ENCODE measurements around the gene CHL1.
A peak's percentile ranks its signal among the peaks of the same experiment; 100 is the strongest.

The CHL1 gene

GRCh38 chr3:173886-174285 lies 22.7 kb upstream of the CHL1 start:
- Histone ChIP-seq H3K4me3 (ENCODE audit: low read length) (no peak overlapping the region), H3K4me1 (ENCODE audit: control insufficient read depth, low read depth, low read length) (no peaks in the 10 kb centered on the region), H3K36me3 (ENCODE audit: control insufficient read depth, insufficient read depth, low read length) (no peaks in the 10 kb centered on the region), H3K4me2 (ENCODE audit: low read length) (no peak overlapping the region), H3K56ac (ENCODE audit: low read length) (no peak overlapping the region), H2BK15ac (replicated peaks; ENCODE audit: low read depth) (no peak overlapping the region), H2BK5ac (ENCODE audit: low read length) (no peak overlapping the region), H3K27me3 (ENCODE audit: insufficient read depth, low read length, poor library complexity) (no peaks in the 10 kb centered on the region), H4K5ac (ENCODE audit: low read length) (no peak overlapping the region), H3K9ac (ENCODE audit: low read length) (no peak overlapping the region), H3K79me1 (ENCODE audit: low read length) (no peaks in the 10 kb centered on the region), H2AK5ac (ENCODE audit: low read length) (no peak overlapping the region), H4K8ac (ENCODE audit: low read depth, low read length) (no peak overlapping the region), H3K4ac (ENCODE audit: low read depth, low read length) (no peak overlapping the region), H3K23ac (ENCODE audit: low read length) (no peak overlapping the region), H2BK120ac (ENCODE audit: low read depth, low read length) (no peak overlapping the region), H3K18ac (ENCODE audit: low read length) (no peak overlapping the region), H3K79me2 (ENCODE audit: control insufficient read depth, insufficient read depth, low read length) (no peaks in the 10 kb centered on the region), H3K27ac (ENCODE audit: low read depth, low read length) (no peak overlapping the region)
- WGBS (ENCODE audit: extremely low coverage, insufficient coverage, low lambda C conversion rate) = no CpG with 5 or more reads among the region's 1 CpG
- no peak for DNase-seq

- Histone ChIP-seq H3K4me3 (ENCODE audit: low read length) (no peak overlapping the region), H2BK5ac (ENCODE audit: low read length) (no peak overlapping the region), H3K27me3 (ENCODE audit: insufficient read depth, low read length, poor library complexity) (no peaks in the 10 kb centered on the region), H4K5ac (ENCODE audit: low read length) (no peak overlapping the region), H3K4ac (ENCODE audit: low read depth, low read length) (no peak overlapping the region), H2AK5ac (ENCODE audit: low read length) (no peak overlapping the region), H3K18ac (ENCODE audit: low read length) (no peak overlapping the region), H2BK120ac (ENCODE audit: low read depth, low read length) (no peak overlapping the region), H3K79me1 (ENCODE audit: low read length) (no peaks in the 10 kb centered on the region), H3K56ac (ENCODE audit: low read length) (no peak overlapping the region), H3K9ac (ENCODE audit: low read length) (no peak overlapping the region), H3K23ac (ENCODE audit: low read length) (no peak overlapping the region), H3K79me2 (ENCODE audit: control insufficient read depth, insufficient read depth, low read length) (no peaks in the 10 kb centered on the region), H3K4me1 (ENCODE audit: control insufficient read depth, low read depth, low read length) (no peaks in the 10 kb centered on the region), H3K36me3 (ENCODE audit: control insufficient read depth, insufficient read depth, low read length) (no peaks in the 10 kb centered on the region), H4K8ac (ENCODE audit: low read depth, low read length) (no peak overlapping the region), H2BK15ac (replicated peaks; ENCODE audit: low read depth) (peak overlapping the region; percentile 19), H3K27ac (ENCODE audit: low read depth, low read length) (no peak overlapping the region), H3K4me2 (ENCODE audit: low read length) (no peak overlapping the region)
- no CpG with 5 or more reads among the region's 3 CpGs for WGBS (ENCODE audit: extremely low coverage, insufficient coverage, low lambda C conversion rate)
- DNase-seq = no peak
Observed at GRCh38 chr3:184976-185375, 11.6 kb upstream of the CHL1 start.

GRCh38 chr3:192215-192929 lies 4.2 kb upstream of the CHL1 start:
- no CpG with 5 or more reads among the region's 25 CpGs for WGBS (ENCODE audit: extremely low coverage, insufficient coverage, low lambda C conversion rate)
- Histone ChIP-seq H2BK120ac (ENCODE audit: low read depth, low read length) (no peak overlapping the region), H4K5ac (ENCODE audit: low read length) (no peak overlapping the region)

GRCh38 chr3:194001-194400 lies 2.6 kb upstream of the CHL1 start:
- no peak overlapping the region for H4K5ac ChIP-seq (ENCODE audit: low read length)
- no peak overlapping the region for H3K4me2 ChIP-seq (ENCODE audit: low read length)
- H3K79me2 ChIP-seq (ENCODE audit: control insufficient read depth, insufficient read depth, low read length) = peaks cover 3% of the 10 kb centered on the region
- H3K18ac ChIP-seq (ENCODE audit: low read length) = peak overlapping the region; percentile 47
- no peak overlapping the region for H3K4ac ChIP-seq (ENCODE audit: low read depth, low read length)
- no peak for DNase-seq
- H3K56ac ChIP-seq (ENCODE audit: low read length) = no peak overlapping the region
- H3K23ac ChIP-seq (ENCODE audit: low read length) = no peak overlapping the region
- H2AK5ac ChIP-seq (ENCODE audit: low read length) = no peak overlapping the region
- no peaks in the 10 kb centered on the region for H3K36me3 ChIP-seq (ENCODE audit: control insufficient read depth, insufficient read depth, low read length)
- H3K27ac ChIP-seq (ENCODE audit: low read depth, low read length) = peak overlapping the region; percentile 9
- H3K79me1 ChIP-seq (ENCODE audit: low read length) = no peaks in the 10 kb centered on the region
- H2BK5ac ChIP-seq (ENCODE audit: low read length) = no peak overlapping the region
- H2BK120ac ChIP-seq (ENCODE audit: low read depth, low read length) = no peak overlapping the region
- no peak overlapping the region for H3K4me3 ChIP-seq (ENCODE audit: low read length)
- WGBS (ENCODE audit: extremely low coverage, insufficient coverage, low lambda C conversion rate) = no CpG with 5 or more reads among the region's 2 CpGs
- H3K9ac ChIP-seq (ENCODE audit: low read length) = no peak overlapping the region
- no peaks in the 10 kb centered on the region for H3K27me3 ChIP-seq (ENCODE audit: insufficient read depth, low read length, poor library complexity)
- H3K4me1 ChIP-seq (ENCODE audit: control insufficient read depth, low read depth, low read length) = peaks cover 9% of the 10 kb centered on the region
- no peak overlapping the region for H4K8ac ChIP-seq (ENCODE audit: low read depth, low read length)
- H2BK15ac ChIP-seq (replicated peaks; ENCODE audit: low read depth) = no peak overlapping the region

More at GRCh38 chr3:192215-192929, 4.2 kb upstream of the CHL1 start:
- peaks cover 9% of the 10 kb centered on the region for H3K4me1 ChIP-seq (ENCODE audit: control insufficient read depth, low read depth, low read length)
- H3K23ac ChIP-seq (ENCODE audit: low read length) = no peak overlapping the region
- no peak overlapping the region for H3K4ac ChIP-seq (ENCODE audit: low read depth, low read length)
- peak overlapping the region; percentile 56 for H3K18ac ChIP-seq (ENCODE audit: low read length)
- H3K79me2 ChIP-seq (ENCODE audit: control insufficient read depth, insufficient read depth, low read length) = no peaks in the 10 kb centered on the region
- no peak overlapping the region for H4K8ac ChIP-seq (ENCODE audit: low read depth, low read length)
- H3K79me1 ChIP-seq (ENCODE audit: low read length) = no peaks in the 10 kb centered on the region
- H3K4me3 ChIP-seq (ENCODE audit: low read length) = no peak overlapping the region
- no peak overlapping the region for H2BK15ac ChIP-seq (replicated peaks; ENCODE audit: low read depth)
- no peak overlapping the region for H2BK5ac ChIP-seq (ENCODE audit: low read length)
- no peak overlapping the region for H3K4me2 ChIP-seq (ENCODE audit: low read length)
- no peaks in the 10 kb centered on the region for H3K27me3 ChIP-seq (ENCODE audit: insufficient read depth, low read length, poor library complexity)
- no peak overlapping the region for H3K56ac ChIP-seq (ENCODE audit: low read length)
- H3K27ac ChIP-seq (ENCODE audit: low read depth, low read length) = no peak overlapping the region
- no peaks in the 10 kb centered on the region for H3K36me3 ChIP-seq (ENCODE audit: control insufficient read depth, insufficient read depth, low read length)
- H3K9ac ChIP-seq (ENCODE audit: low read length) = no peak overlapping the region
- H2AK5ac ChIP-seq (ENCODE audit: low read length) = no peak overlapping the region
- DNase-seq = no peak

DNA sequence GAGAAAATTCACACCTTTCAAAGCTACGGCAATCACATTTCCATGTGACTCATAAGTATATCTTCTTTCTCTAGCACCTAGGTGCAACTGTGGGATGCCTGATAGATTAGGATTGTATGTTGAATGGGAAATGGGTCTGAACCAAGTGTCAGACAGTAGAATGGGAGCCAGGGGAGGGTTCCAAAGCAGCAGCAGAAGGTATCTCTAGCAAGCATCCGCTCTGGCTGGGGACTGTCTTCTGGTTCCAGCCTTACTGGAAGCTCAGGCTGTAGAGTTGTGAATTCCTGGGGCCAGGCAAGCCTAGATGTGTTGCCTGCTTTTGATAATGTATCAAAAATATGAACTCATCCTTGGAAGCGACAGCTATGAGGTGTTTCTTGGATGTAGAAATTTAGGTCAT lies 2.1 kb upstream of the CHL1 start:
- H3K27ac ChIP-seq (ENCODE audit: low read depth, low read length) = peak overlapping the region; percentile 74
- no peaks in the 10 kb centered on the region for H3K36me3 ChIP-seq (ENCODE audit: control insufficient read depth, insufficient read depth, low read length)

DNA sequence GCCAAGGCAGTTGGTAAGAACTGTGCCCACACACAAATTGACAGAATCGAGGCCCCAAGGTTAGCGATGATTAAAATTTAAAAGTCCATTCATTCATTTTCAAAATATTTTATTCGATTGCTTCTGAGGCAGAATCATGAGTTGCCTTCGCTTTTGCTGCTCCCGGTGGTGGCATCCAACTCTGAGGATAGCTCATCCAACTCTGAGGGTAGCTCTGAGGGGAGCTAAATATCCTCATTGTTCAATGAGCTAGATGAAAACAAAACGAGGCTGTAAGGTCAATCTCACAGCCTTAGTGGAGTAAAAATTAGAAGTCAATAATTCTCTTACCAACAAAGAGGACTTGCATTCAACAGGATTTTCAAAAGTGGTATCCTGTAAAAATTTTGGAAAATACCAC lies 897 bp upstream of the CHL1 start:
- Histone ChIP-seq H4K5ac (ENCODE audit: low read length) (no peak overlapping the region), H3K79me2 (ENCODE audit: control insufficient read depth, insufficient read depth, low read length) (peaks cover 4% of the 10 kb centered on the region), H3K4me2 (ENCODE audit: low read length) (no peak overlapping the region), H3K18ac (ENCODE audit: low read length) (peak overlapping the region; percentile 60), H3K56ac (ENCODE audit: low read length) (peak overlapping the region; percentile 52), H3K23ac (ENCODE audit: low read length) (no peak overlapping the region), H3K36me3 (ENCODE audit: control insufficient read depth, insufficient read depth, low read length) (no peaks in the 10 kb centered on the region), H4K8ac (ENCODE audit: low read depth, low read length) (no peak overlapping the region), H3K9ac (ENCODE audit: low read length) (peak overlapping the region; percentile 18), H3K4me1 (ENCODE audit: control insufficient read depth, low read depth, low read length) (peaks cover 9% of the 10 kb centered on the region), H3K4me3 (ENCODE audit: low read length) (no peak overlapping the region), H3K79me1 (ENCODE audit: low read length) (no peaks in the 10 kb centered on the region), H3K27ac (ENCODE audit: low read depth, low read length) (no peak overlapping the region), H2BK15ac (replicated peaks; ENCODE audit: low read depth) (no peak overlapping the region), H2BK5ac (ENCODE audit: low read length) (no peak overlapping the region), H2BK120ac (ENCODE audit: low read depth, low read length) (no peak overlapping the region), H2AK5ac (ENCODE audit: low read length) (no peak overlapping the region), H3K27me3 (ENCODE audit: insufficient read depth, low read length, poor library complexity) (no peaks in the 10 kb centered on the region), H3K4ac (ENCODE audit: low read depth, low read length) (no peak overlapping the region)
- no CpG with 5 or more reads among the region's 6 CpGs for WGBS (ENCODE audit: extremely low coverage, insufficient coverage, low lambda C conversion rate)
- DNase-seq = peak; percentile 42

More for the DNA sequence above, 2.1 kb upstream of the CHL1 start:
- Histone ChIP-seq H4K8ac (ENCODE audit: low read depth, low read length) (no peak overlapping the region), H4K5ac (ENCODE audit: low read length) (no peak overlapping the region), H2AK5ac (ENCODE audit: low read length) (peak overlapping the region; percentile 71), H3K4me1 (ENCODE audit: control insufficient read depth, low read depth, low read length) (peaks cover 9% of the 10 kb centered on the region), H2BK15ac (replicated peaks; ENCODE audit: low read depth) (no peak overlapping the region), H3K4me2 (ENCODE audit: low read length) (no peak overlapping the region), H3K23ac (ENCODE audit: low read length) (no peak overlapping the region), H2BK5ac (ENCODE audit: low read length) (peak overlapping the region; percentile 93), H3K4me3 (ENCODE audit: low read length) (no peak overlapping the region), H3K79me2 (ENCODE audit: control insufficient read depth, insufficient read depth, low read length) (peaks cover 4% of the 10 kb centered on the region), H3K79me1 (ENCODE audit: low read length) (no peaks in the 10 kb centered on the region), H3K27me3 (ENCODE audit: insufficient read depth, low read length, poor library complexity) (no peaks in the 10 kb centered on the region), H3K56ac (ENCODE audit: low read length) (peak overlapping the region; percentile 68), H3K9ac (ENCODE audit: low read length) (no peak overlapping the region), H3K18ac (ENCODE audit: low read length) (no peak overlapping the region), H2BK120ac (ENCODE audit: low read depth, low read length) (peak overlapping the region; percentile 10), H3K4ac (ENCODE audit: low read depth, low read length) (no peak overlapping the region)
- no CpG with 5 or more reads among the region's 3 CpGs for WGBS (ENCODE audit: extremely low coverage, insufficient coverage, low lambda C conversion rate)
- peak; percentile 96 for DNase-seq

Data from mesendoderm (in vitro differentiated cells).